Measurements from ENCODE around the gene IDH3B.
A peak's percentile ranks its signal among the peaks of the same experiment; 100 is the strongest.

Gene IDH3B

GRCh38 chr20:2652724-2653555, 11.1 kb downstream of the IDH3B start:
- H3K4me3 ChIP-seq (ENCODE audit: low read depth, low read length) = peak overlapping the region; percentile 85
- DNase-seq (ENCODE audit: low read depth) = no peak
- TF ChIP-seq CTCF (IDR thresholded peaks at IDR 0.05; ENCODE audit: low read depth, low read length, missing control alignments) = no peak

GRCh38 chr20:2651772-2652723, 12.0 kb downstream of the IDH3B start, which contains the start of gene NOP56:
NOP56 (plus strand) TSS chr20:2652632; CDS start chr20:2652661, 29 bp downstream.
- peak; percentile 70 for DNase-seq (ENCODE audit: low read depth)
- H3K4me3 ChIP-seq (ENCODE audit: low read depth, low read length) = peak within 1 kb of the TSS; percentile 85
- TF ChIP-seq CTCF (IDR thresholded peaks at IDR 0.05; ENCODE audit: low read depth, low read length, missing control alignments) = no peak

- no peak for TF ChIP-seq CTCF (IDR thresholded peaks at IDR 0.05; ENCODE audit: low read depth, low read length, missing control alignments)
- no peak for DNase-seq (ENCODE audit: low read depth)
- no peak overlapping the region for H3K4me3 ChIP-seq (ENCODE audit: low read depth, low read length)
These were observed 20.3 kb downstream of the IDH3B start for GRCh38 chr20:2643708-2644107.

GRCh38 chr20:2640899-2641298, 23.1 kb downstream of the IDH3B start:
- TF ChIP-seq CTCF (IDR thresholded peaks at IDR 0.05; ENCODE audit: low read depth, low read length, missing control alignments) = no peak
- H3K4me3 ChIP-seq (ENCODE audit: low read depth, low read length) = no peak overlapping the region
- DNase-seq (ENCODE audit: low read depth) = no peak

- DNase-seq (ENCODE audit: low read depth) = no peak
- no peak overlapping the region for H3K4me3 ChIP-seq (ENCODE audit: low read depth, low read length)
- TF ChIP-seq CTCF (IDR thresholded peaks at IDR 0.05; ENCODE audit: low read depth, low read length, missing control alignments) = no peak
These were observed 23.8 kb downstream of the IDH3B start for GRCh38 chr20:2640260-2640659.

- H3K4me3 ChIP-seq (ENCODE audit: low read depth, low read length) = no peak overlapping the region
- TF ChIP-seq CTCF (IDR thresholded peaks at IDR 0.05; ENCODE audit: low read depth, low read length, missing control alignments) = no peak
- DNase-seq (ENCODE audit: low read depth) = no peak
These were observed 26.8 kb downstream of the IDH3B start for GRCh38 chr20:2637246-2637645.
